ENCODE measurements around the gene PRRG2.
A peak's percentile ranks its signal among the peaks of the same experiment; 100 is the strongest.

The PRRG2 gene

GRCh38 chr19:49639401-49640112, 58.4 kb downstream of the PRRG2 start:
- TF ChIP-seq CTCF (IDR thresholded peaks at IDR 0.05; ENCODE audit: low read depth, low read length, missing control alignments) = no peak
- H3K4me3 ChIP-seq (replicated peaks; ENCODE audit: low read depth, low read length) = peak overlapping the region; percentile 48
- DNase-seq (ENCODE audit: extremely low read depth, low read depth) = no peak

GRCh38 chr19:49640113-49640898, 59.2 kb downstream of the PRRG2 start, which contains the start of gene RRAS:
Gene RRAS (minus strand): TSS chr19:49640143. CDS start chr19:49640098, 45 bp downstream.
- peak; percentile 99 for DNase-seq (ENCODE audit: extremely low read depth, low read depth)
- no peak for TF ChIP-seq CTCF (IDR thresholded peaks at IDR 0.05; ENCODE audit: low read depth, low read length, missing control alignments)
- H3K4me3 ChIP-seq (replicated peaks; ENCODE audit: low read depth, low read length) = peak within 1 kb of the TSS; percentile 99

Data from HFF-Myc (cell line).